ENCODE measurements around the gene MALRD1.

The MALRD1 gene

GRCh38 chr10:19656420-19657042 lies 607.9 kb downstream of the MALRD1 start:
- no peak for DNase-seq

DNA sequence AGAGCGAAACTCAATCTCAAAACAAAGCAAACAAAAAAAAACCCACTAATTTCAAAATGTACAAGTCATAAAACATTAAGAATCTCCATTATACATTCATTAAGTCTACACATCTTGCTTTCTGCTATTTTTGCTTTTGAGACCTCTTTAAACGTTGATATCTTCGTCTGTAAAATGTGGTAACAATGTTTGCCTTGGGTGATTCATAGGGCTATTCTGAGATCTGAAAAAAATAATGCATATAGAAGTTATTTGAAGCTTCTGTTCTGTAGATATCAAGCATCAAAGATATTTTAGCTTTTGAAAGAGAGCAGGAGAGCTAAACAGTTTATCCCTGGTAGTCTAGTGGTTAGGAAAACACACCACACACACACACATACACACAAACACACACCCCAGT lies 609.5 kb downstream of the MALRD1 start:
- no peak for DNase-seq

DNA sequence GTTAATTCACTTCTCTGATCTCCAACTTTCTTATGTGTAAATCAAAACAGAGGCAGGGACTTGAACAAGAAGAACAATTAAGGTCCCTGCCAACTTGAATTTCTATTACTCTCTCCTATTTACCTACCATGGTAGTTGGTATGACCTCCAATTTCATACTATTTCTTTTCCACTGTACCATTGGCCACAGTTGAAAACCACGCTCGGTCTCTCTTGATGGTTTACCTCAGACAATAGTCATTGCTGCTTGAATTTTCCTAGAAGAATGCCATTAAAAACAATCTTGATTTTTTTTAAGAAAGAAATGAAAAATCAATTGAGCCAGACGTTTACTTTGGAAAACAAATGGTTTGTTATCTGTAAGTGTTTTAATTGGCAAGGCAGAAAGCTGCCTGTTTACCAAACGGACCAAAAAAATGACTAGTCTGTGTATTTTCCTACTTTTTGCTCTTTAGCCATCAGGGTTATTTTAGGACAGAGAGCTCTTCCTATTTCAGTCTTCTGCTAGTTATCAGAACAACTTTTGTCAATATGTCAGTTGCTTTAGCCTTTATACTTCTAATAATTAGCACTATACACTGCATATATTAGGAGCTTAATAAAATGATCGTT lies 610.1 kb downstream of the MALRD1 start:
- DNase-seq = no peak

GRCh38 chr10:19659920-19660655 lies 611.5 kb downstream of the MALRD1 start:
- no peak for DNase-seq

DNA sequence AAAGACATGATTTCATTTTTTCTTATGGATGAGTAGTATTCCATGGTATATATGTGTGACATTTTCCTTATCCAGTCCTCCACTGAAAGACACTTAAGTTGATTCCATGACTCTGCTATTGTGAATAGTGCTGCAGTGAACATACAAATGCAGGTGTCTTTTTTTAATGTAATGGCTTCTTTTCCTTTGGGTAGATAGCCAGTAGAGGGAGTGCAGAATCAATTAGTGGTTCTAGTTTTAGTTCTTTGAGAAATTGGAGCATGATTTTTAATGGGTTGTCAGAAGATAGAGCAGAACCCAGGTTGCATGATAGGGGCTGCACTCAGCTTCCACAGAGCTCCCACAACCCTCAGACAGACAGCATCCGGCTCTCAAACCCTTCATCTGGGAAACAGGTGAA lies 614.7 kb downstream of the MALRD1 start:
- DNase-seq = no peak

GRCh38 chr10:19668116-19668515 lies 619.5 kb downstream of the MALRD1 start:
- DNase-seq = no peak

DNA sequence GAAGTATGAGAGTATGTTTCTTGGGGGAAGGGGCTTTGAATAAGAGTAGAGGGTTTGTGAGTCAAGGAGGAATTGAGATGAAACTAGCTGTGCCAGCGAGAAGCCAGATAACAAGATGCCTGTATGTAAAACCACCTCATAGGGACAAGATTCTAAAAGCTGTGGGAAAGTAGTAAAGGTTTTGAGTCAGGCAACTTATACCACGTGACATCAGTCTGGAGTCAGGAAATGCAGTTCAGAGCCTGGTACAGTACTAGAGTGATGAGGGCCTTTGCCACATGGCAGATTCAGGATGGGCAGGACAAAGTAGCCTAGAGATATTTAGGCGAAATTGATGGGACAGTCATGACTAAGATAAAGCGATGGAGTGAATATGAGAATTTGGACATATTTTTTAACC lies 627.5 kb downstream of the MALRD1 start:
- DNase-seq = no peak

DNA sequence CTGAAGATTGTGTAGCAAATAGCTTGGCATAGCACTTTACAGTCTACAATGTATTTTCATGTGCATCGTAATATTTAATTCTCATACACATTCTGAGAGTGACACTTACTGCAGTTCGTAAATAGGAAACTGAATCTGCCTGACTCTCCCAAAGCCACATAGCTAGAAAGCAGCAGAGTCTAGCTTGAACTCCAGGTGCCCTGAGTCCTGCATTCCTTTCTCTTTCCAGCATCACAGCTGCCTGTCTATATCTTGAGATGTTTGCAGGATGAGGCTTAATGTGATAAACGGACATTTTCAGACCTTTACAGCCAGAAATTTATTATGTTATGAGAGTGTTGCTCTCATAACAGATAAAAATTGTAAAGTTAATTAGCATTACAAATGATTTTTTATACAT lies 634.8 kb downstream of the MALRD1 start:
- DNase-seq = no peak

- DNase-seq = no peak
Observed at GRCh38 chr10:19683960-19684359, 635.4 kb downstream of the MALRD1 start.

DNA sequence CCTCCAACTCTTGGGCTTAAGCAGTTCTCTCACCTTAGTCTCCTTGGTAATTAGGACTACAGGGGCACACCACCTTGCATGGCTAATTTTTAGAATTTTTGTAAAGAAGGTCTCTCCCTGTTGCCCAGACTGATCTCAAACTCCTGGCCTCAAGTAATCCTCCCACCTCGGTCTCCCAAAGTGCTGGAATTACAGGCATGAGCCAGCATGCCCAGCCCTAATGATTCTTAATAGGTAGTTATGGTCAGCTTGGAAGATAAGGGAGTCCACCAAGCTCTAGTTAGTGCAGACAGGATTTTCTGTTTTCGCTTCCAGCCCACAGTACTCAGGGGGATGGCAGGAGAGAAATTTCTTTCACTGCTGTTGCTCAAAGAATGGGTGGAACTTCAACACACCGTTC lies 639.7 kb downstream of the MALRD1 start:
- DNase-seq = no peak

DNA sequence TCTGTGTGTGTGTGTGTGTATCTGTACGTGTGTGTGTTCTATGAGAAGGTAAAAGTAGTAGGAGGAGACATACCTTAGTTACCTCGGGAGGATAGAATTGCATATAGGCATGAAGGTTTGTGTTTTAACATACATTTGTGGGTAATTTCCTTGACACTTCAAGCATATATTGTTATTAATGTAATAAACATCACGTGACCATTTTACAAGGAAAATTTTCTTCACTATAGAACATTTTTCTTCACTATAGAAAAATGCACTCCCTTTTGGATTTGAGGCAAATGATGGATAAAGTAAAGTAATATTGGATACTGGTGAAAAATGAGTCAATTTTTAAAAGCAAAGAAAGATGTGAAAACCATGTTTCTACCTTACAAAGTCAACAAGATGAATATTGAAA lies 640.6 kb downstream of the MALRD1 start:
- DNase-seq = no peak

DNA sequence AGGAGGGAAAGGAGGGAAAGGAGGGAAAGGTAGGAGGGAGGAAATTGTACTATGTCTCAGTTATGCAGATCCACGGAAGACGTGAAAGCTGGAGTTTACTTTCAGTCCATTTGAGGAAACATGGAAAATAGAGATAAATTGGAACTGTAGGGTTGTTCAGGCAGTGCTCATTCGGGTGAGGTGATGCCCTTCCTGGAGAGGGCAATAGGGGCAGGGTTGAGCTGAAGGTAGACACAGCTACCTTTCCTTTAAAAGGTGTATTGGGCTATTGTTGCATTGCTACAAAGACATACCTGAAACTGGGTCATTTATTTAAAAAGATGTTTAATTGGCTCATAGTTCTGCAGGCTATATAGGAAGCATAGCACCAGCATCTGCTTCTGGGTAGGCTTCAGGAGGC lies 650.7 kb downstream of the MALRD1 start:
- DNase-seq = no peak

GRCh38 chr10:19701427-19702052 lies 652.9 kb downstream of the MALRD1 start:
- DNase-seq = no peak

GRCh38 chr10:19702215-19702614 lies 653.6 kb downstream of the MALRD1 start:
- no peak for DNase-seq

DNA sequence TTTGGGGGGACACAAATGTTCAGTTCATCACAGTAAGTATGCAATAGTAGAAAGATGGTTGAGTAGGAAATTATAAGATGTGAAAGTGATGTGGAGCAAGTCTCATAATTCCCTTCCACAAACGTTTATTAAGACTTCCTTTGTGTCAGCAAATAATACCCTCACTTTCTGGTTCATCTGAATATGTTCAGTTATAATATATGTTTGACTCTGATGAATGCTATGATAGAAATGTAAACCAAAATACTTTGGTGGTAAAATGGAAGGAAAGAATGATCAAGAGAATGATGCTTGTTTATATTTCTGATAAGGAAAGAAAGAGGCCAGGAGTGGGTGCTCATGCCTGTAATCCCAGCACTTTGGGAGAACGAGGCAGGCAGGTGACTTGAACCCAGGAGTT lies 655.9 kb downstream of the MALRD1 start:
- no peak for DNase-seq

DNA sequence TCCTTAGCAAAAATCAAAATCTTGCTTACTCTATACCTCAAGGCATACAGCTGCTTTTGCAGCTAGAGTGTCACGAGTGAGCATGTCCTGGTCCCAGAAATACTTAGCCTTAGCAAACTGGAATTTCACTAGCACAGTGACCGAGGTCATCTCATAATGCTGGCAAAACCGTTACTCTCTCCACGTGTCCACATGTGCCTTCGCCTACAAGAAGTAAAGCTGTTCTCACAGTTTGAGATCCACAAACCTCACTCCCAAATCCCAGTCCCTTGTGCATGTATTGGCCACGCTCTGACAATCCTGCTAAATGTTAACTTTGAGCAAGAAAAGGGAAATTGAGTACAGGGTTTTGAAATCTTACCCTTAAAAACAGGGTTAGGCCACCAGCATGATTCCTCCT lies 656.6 kb downstream of the MALRD1 start:
- no peak for DNase-seq

DNA sequence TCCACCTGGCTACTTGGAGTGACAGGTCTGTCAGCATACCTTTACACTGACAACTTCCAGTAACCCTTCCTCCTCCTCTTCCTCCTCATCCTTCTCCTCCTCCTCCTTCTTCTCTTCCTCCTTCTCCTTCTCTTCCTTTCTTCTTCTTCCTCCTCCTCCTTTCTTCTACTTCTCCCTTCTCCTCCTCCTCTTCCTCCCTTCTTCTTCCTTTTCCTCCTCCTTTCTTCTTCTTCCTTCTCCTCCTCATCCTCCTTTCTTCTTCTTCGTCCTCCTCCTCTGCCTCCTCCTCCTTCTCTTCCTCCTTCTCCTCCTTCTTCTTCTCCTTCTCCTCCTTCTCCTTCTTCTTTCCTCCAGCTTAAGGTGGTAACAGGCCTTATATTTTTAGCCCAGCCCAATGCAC lies 658.3 kb downstream of the MALRD1 start:
- DNase-seq = no peak

DNA sequence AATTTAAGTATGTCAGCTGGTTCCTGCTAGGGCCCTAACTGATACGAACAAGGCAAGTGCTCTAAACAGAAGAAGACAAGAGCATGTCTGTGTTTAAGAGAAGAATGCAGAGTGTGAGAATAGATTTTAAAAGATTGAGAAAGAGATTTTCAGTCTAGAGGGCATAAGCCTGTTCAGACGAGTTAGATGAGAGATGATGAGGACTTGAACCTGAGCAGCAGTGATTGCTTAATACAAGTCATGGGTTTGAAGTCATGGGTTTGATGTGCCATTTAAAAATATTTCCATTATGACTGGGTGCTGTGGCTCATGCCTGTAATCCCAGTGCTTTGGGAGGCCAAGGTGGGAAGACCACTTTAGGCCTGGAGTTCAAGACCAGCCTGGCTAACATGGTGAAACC lies 658.8 kb downstream of the MALRD1 start:
- no peak for DNase-seq

- no peak for DNase-seq
Observed at GRCh38 chr10:19708031-19708430, 659.4 kb downstream of the MALRD1 start.

GRCh38 chr10:19710600-19710999 lies 662.0 kb downstream of the MALRD1 start:
- DNase-seq = no peak

- DNase-seq = no peak
Observed at GRCh38 chr10:19713159-19713558, 664.6 kb downstream of the MALRD1 start.

- no peak for DNase-seq
Observed at GRCh38 chr10:19713800-19714525, 665.4 kb downstream of the MALRD1 start.

GRCh38 chr10:19719284-19719683 lies 670.7 kb downstream of the MALRD1 start:
- DNase-seq = peak in 1 of 3 experiments; percentile 4
